ENCODE results near the gene PNMA8C.
"Not testable (repeated sequence)": the region's sequence is repeated elsewhere in the genome, so short reads cannot be mapped to it uniquely, and the experiment has no call there.

DNA sequence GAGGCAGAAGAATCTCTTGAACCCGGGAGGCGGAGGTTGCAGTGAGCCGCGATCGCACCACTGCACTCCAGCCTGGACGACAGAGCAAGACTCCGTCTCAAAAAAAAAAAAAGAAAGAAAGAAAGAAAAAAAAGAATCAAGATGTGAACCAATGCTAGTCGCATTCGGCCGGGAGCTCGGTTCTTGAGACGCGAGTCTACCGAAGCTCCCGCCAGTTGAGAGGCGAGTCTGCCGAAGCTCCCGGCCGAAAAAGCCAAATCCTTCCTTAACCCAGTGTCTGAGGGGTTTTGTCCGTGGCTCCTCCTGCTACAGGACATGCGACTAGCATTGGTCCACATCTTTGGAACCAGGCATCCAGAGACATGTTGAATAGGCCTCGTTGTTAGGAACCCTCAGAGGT lies 13.8 kb downstream of the PNMA8C start:
- TF ChIP-seq, protein P1, sequence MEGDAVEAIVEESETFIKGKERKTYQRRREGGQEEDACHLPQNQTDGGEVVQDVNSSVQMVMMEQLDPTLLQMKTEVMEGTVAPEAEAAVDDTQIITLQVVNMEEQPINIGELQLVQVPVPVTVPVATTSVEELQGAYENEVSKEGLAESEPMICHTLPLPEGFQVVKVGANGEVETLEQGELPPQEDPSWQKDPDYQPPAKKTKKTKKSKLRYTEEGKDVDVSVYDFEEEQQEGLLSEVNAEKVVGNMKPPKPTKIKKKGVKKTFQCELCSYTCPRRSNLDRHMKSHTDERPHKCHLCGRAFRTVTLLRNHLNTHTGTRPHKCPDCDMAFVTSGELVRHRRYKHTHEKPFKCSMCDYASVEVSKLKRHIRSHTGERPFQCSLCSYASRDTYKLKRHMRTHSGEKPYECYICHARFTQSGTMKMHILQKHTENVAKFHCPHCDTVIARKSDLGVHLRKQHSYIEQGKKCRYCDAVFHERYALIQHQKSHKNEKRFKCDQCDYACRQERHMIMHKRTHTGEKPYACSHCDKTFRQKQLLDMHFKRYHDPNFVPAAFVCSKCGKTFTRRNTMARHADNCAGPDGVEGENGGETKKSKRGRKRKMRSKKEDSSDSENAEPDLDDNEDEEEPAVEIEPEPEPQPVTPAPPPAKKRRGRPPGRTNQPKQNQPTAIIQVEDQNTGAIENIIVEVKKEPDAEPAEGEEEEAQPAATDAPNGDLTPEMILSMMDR (IDR thresholded peaks at IDR 0.05; ENCODE audit: borderline replicate concordance, extremely low read depth, low read length, poor library complexity, severe bottlenecking) = not testable (repeated sequence)
- not testable (repeated sequence) for TF ChIP-seq EZH2 (IDR thresholded peaks at IDR 0.05; ENCODE audit: borderline replicate concordance, low read depth, low read length, severe bottlenecking)

All from DND-41 (cell line).